ENCODE measurements around the gene TNFRSF9. TPM values are rescaled to one million over a fixed set of nuclear protein-coding genes. Genes with fewer than 3 reads are reported as not detected.
A peak's percentile ranks its signal among the peaks of the same experiment; 100 is the strongest.

The TNFRSF9 gene
- total RNA-seq, 4 donors from 2014 or later: 0.66 to 1.7 TPM; not detected in 2

- DNase-seq: peak in 1 of 3 donors; percentile 34
- TF ChIP-seq CTCF (IDR thresholded peaks at IDR 0.05) (no peak), POLR2A (IDR thresholded peaks at IDR 0.05) (no peak)
These were observed 66.5 kb downstream of the TNFRSF9 start for GRCh38 chr1:7873801-7874795.

GRCh38 chr1:7871136-7871535 is 69.5 kb downstream of the TNFRSF9 start:
- H3K27me3 ChIP-seq: no peaks in the 10 kb centered on the region
- no peaks in the 10 kb centered on the region for H3K9me3 ChIP-seq
- H3K4me1 ChIP-seq: no peaks in the 10 kb centered on the region
- no peak overlapping the region for H3K27ac ChIP-seq
- TF ChIP-seq CTCF (IDR thresholded peaks at IDR 0.05) (no peak), POLR2A (IDR thresholded peaks at IDR 0.05) (no peak)
- H3K4me3 ChIP-seq: no peak overlapping the region
- H3K36me3 ChIP-seq: no peaks in the 10 kb centered on the region
- DNase-seq: peak in 1 of 3 donors; percentile 25

More at GRCh38 chr1:7873801-7874795, 66.5 kb downstream of the TNFRSF9 start:
- Histone ChIP-seq H3K9me3 (peaks cover 0 to 4% (median 0%) of the 10 kb centered on the region in 4 donors), H3K4me3 (no peak overlapping the region), H3K4me1 (no peaks in the 10 kb centered on the region), H3K27ac (no peak overlapping the region), H3K27me3 (no peaks in the 10 kb centered on the region), H3K36me3 (no peaks in the 10 kb centered on the region)

GRCh38 chr1:7869136-7869920 is 71.3 kb downstream of the TNFRSF9 start:
- no peak for DNase-seq
- no peaks in the 10 kb centered on the region for H3K4me1 ChIP-seq
- no peak overlapping the region for H3K4me3 ChIP-seq
- H3K27me3 ChIP-seq: no peaks in the 10 kb centered on the region
- H3K27ac ChIP-seq: no peak overlapping the region
- H3K9me3 ChIP-seq: no peaks in the 10 kb centered on the region
- no peaks in the 10 kb centered on the region for H3K36me3 ChIP-seq
- TF ChIP-seq CTCF (IDR thresholded peaks at IDR 0.05) (no peak), POLR2A (IDR thresholded peaks at IDR 0.05) (no peak)

GRCh38 chr1:7868070-7868780 is 72.4 kb downstream of the TNFRSF9 start:
- DNase-seq: no peak
- H3K4me1 ChIP-seq: no peaks in the 10 kb centered on the region
- no peaks in the 10 kb centered on the region for H3K9me3 ChIP-seq
- H3K4me3 ChIP-seq: no peak overlapping the region
- no peaks in the 10 kb centered on the region for H3K36me3 ChIP-seq
- no peak for TF ChIP-seq POLR2A (IDR thresholded peaks at IDR 0.05)
- no peak for TF ChIP-seq CTCF (IDR thresholded peaks at IDR 0.05)
- no peaks in the 10 kb centered on the region for H3K27me3 ChIP-seq
- H3K27ac ChIP-seq: no peak overlapping the region

- H3K9me3 ChIP-seq: no peaks in the 10 kb centered on the region
- DNase-seq: no peak
- H3K27me3 ChIP-seq: no peaks in the 10 kb centered on the region
- H3K36me3 ChIP-seq: no peaks in the 10 kb centered on the region
- no peak overlapping the region for H3K27ac ChIP-seq
- H3K4me3 ChIP-seq: no peak overlapping the region
- TF ChIP-seq POLR2A (IDR thresholded peaks at IDR 0.05): no peak
- TF ChIP-seq CTCF (IDR thresholded peaks at IDR 0.05): no peak
- no peaks in the 10 kb centered on the region for H3K4me1 ChIP-seq
These were observed 74.7 kb downstream of the TNFRSF9 start for GRCh38 chr1:7865978-7866377.
